ENCODE results near the gene ASTN2.

The ASTN2 gene

GRCh38 chr9:116656977-116657376 lies 757.9 kb downstream of the ASTN2 start:
- Histone ChIP-seq H4K20me1 (ENCODE audit: insufficient read depth, low read length) (no peaks in the 10 kb centered on the region; the same call in 1 of the 2 replicates), H3K79me2 (ENCODE audit: insufficient read depth, low read length) (no peaks in the 10 kb centered on the region), H3K4me2 (ENCODE audit: insufficient read depth, low read length) (no peak overlapping the region), H3K27me3 (ENCODE audit: insufficient read depth, low read length, poor library complexity) (no peaks in the 10 kb centered on the region), H2AFZ (ENCODE audit: low read depth, low read length) (no peak overlapping the region), H3K4me3 (ENCODE audit: low read depth in 1 of 2, low read length in 2 of 2) (no peak overlapping the region), H3K36me3 (ENCODE audit: insufficient read depth, low read length) (no peaks in the 10 kb centered on the region), H3K9me3 (ENCODE audit: insufficient read depth, low read length, severe bottlenecking) (no peaks in the 10 kb centered on the region), H3K4me1 (ENCODE audit: insufficient read depth, low read length) (no peaks in the 10 kb centered on the region), H3K9ac (ENCODE audit: low read depth, low read length) (no peak overlapping the region), H3K27ac (ENCODE audit: low read length) (no peak overlapping the region)
- ATAC-seq (ENCODE audit: insufficient read depth, low read depth): no peak
- no peak for DNase-seq
- TF ChIP-seq CTCF (IDR thresholded peaks at IDR 0.05; ENCODE audit: borderline replicate concordance, extremely low read depth, low read length, poor library complexity, severe bottlenecking) (no peak), EZH2 (IDR thresholded peaks at IDR 0.05; ENCODE audit: borderline replicate concordance, low read depth, low read length, severe bottlenecking) (no peak)

- no peaks in the 10 kb centered on the region for H3K79me2 ChIP-seq (ENCODE audit: insufficient read depth, low read length)
- no peaks in the 10 kb centered on the region for H3K27me3 ChIP-seq (ENCODE audit: insufficient read depth, low read length, poor library complexity)
- H3K9me3 ChIP-seq (ENCODE audit: insufficient read depth, low read length, severe bottlenecking): no peaks in the 10 kb centered on the region
- no peak for TF ChIP-seq CTCF (IDR thresholded peaks at IDR 0.05; ENCODE audit: borderline replicate concordance, extremely low read depth, low read length, poor library complexity, severe bottlenecking)
- no peak for TF ChIP-seq EZH2 (IDR thresholded peaks at IDR 0.05; ENCODE audit: borderline replicate concordance, low read depth, low read length, severe bottlenecking)
- no peaks in the 10 kb centered on the region for H3K36me3 ChIP-seq (ENCODE audit: insufficient read depth, low read length)
- H3K4me3 ChIP-seq (ENCODE audit: low read depth in 1 of 2, low read length in 2 of 2): no peak overlapping the region
- H3K27ac ChIP-seq (ENCODE audit: low read length): no peak overlapping the region
- H3K4me2 ChIP-seq (ENCODE audit: insufficient read depth, low read length): no peak overlapping the region
- DNase-seq (no peak), ATAC-seq (ENCODE audit: insufficient read depth, low read depth) (no peak)
- no peaks in the 10 kb centered on the region for H3K4me1 ChIP-seq (ENCODE audit: insufficient read depth, low read length)
- H2AFZ ChIP-seq (ENCODE audit: low read depth, low read length): no peak overlapping the region
- no peaks in the 10 kb centered on the region; the same call in 1 of the 2 replicates for H4K20me1 ChIP-seq (ENCODE audit: insufficient read depth, low read length)
- H3K9ac ChIP-seq (ENCODE audit: low read depth, low read length): no peak overlapping the region
Observed at GRCh38 chr9:116656501-116656971, 758.3 kb downstream of the ASTN2 start.

GRCh38 chr9:116654059-116654355 lies 760.9 kb downstream of the ASTN2 start:
- H3K9me3 ChIP-seq (ENCODE audit: insufficient read depth, low read length, severe bottlenecking): no peaks in the 10 kb centered on the region
- no peak overlapping the region for H3K9ac ChIP-seq (ENCODE audit: low read depth, low read length)
- H3K4me3 ChIP-seq (ENCODE audit: low read depth in 1 of 2, low read length in 2 of 2): no peak overlapping the region
- DNase-seq (no peak), ATAC-seq (ENCODE audit: insufficient read depth, low read depth) (no peak)
- no peaks in the 10 kb centered on the region for H3K27me3 ChIP-seq (ENCODE audit: insufficient read depth, low read length, poor library complexity)
- no peak overlapping the region for H3K27ac ChIP-seq (ENCODE audit: low read length)
- no peaks in the 10 kb centered on the region for H4K20me1 ChIP-seq (ENCODE audit: insufficient read depth, low read length)
- no peak for TF ChIP-seq CTCF (IDR thresholded peaks at IDR 0.05; ENCODE audit: borderline replicate concordance, extremely low read depth, low read length, poor library complexity, severe bottlenecking)
- TF ChIP-seq EZH2 (IDR thresholded peaks at IDR 0.05; ENCODE audit: borderline replicate concordance, low read depth, low read length, severe bottlenecking): no peak
- H3K79me2 ChIP-seq (ENCODE audit: insufficient read depth, low read length): no peaks in the 10 kb centered on the region
- no peak overlapping the region for H3K4me2 ChIP-seq (ENCODE audit: insufficient read depth, low read length)
- no peak overlapping the region for H2AFZ ChIP-seq (ENCODE audit: low read depth, low read length)
- H3K36me3 ChIP-seq (ENCODE audit: insufficient read depth, low read length): no peaks in the 10 kb centered on the region
- H3K4me1 ChIP-seq (ENCODE audit: insufficient read depth, low read length): no peaks in the 10 kb centered on the region

Measured in DND-41 (cell line).